Measurements from ENCODE around the gene GIMAP8.

DNA sequence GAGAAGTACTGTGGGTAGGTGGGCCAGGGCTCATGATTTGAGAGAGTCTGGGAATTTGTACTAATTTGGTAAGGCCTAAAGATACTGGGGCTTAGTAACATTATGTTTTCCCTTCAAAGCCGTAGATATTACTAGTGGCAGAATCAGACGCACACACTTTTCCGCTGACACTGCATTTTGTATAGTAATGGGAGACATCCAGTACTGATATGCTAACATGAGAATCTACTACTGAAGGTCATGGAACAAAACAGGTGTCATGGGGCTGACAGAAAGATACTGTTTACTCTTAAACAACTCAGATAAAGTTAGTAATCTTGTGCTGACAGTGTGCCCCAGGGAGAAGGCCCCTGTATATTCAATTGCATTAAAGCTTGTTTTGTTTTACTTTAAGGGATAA lies 53.2 kb downstream of the GIMAP8 start:
- TF ChIP-seq GLI2 (tag by site-specific recombination; IDR thresholded peaks at IDR 0.05; ENCODE audit: borderline replicate concordance, low read depth) (no peak), ZNF274 (IDR thresholded peaks at IDR 0.05; ENCODE audit: low read length) (no peak), ZNF274 (tag by site-specific recombination; IDR thresholded peaks at IDR 0.05; ENCODE audit: borderline replicate concordance) (no peak), ZNF335 (tag by site-specific recombination; conservative IDR thresholded peaks at IDR 0.05) (no peak), YY1 (tag by site-specific recombination; IDR thresholded peaks at IDR 0.05) (no peak), ZNF701 (tag by site-specific recombination; IDR thresholded peaks at IDR 0.05) (no peak), SP2 (tag by site-specific recombination; IDR thresholded peaks at IDR 0.05) (no peak), MEIS1 (CRISPR knock-in tag; IDR thresholded peaks at IDR 0.05; ENCODE audit: borderline replicate concordance) (no peak), ZNF184 (tag by site-specific recombination; IDR thresholded peaks at IDR 0.05) (no peak), ZEB2 (tag by site-specific recombination; IDR thresholded peaks at IDR 0.05) (no peak), ZNF792 (tag by site-specific recombination; IDR thresholded peaks at IDR 0.05) (no peak), MYNN (tag by site-specific recombination; IDR thresholded peaks at IDR 0.05; ENCODE audit: borderline replicate concordance) (no peak)
- TF ChIP-seq, protein P1, sequence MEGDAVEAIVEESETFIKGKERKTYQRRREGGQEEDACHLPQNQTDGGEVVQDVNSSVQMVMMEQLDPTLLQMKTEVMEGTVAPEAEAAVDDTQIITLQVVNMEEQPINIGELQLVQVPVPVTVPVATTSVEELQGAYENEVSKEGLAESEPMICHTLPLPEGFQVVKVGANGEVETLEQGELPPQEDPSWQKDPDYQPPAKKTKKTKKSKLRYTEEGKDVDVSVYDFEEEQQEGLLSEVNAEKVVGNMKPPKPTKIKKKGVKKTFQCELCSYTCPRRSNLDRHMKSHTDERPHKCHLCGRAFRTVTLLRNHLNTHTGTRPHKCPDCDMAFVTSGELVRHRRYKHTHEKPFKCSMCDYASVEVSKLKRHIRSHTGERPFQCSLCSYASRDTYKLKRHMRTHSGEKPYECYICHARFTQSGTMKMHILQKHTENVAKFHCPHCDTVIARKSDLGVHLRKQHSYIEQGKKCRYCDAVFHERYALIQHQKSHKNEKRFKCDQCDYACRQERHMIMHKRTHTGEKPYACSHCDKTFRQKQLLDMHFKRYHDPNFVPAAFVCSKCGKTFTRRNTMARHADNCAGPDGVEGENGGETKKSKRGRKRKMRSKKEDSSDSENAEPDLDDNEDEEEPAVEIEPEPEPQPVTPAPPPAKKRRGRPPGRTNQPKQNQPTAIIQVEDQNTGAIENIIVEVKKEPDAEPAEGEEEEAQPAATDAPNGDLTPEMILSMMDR (tag by site-specific recombination; IDR thresholded peaks at IDR 0.05), result no peak
- TF ChIP-seq, protein P2, sequence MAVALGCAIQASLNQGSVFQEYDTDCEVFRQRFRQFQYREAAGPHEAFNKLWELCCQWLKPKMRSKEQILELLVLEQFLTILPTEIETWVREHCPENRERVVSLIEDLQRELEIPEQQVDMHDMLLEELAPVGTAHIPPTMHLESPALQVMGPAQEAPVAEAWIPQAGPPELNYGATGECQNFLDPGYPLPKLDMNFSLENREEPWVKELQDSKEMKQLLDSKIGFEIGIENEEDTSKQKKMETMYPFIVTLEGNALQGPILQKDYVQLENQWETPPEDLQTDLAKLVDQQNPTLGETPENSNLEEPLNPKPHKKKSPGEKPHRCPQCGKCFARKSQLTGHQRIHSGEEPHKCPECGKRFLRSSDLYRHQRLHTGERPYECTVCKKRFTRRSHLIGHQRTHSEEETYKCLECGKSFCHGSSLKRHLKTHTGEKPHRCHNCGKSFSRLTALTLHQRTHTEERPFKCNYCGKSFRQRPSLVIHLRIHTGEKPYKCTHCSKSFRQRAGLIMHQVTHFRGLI (tag by site-specific recombination; IDR thresholded peaks at IDR 0.05), result no peak
- TF ChIP-seq, protein P3, sequence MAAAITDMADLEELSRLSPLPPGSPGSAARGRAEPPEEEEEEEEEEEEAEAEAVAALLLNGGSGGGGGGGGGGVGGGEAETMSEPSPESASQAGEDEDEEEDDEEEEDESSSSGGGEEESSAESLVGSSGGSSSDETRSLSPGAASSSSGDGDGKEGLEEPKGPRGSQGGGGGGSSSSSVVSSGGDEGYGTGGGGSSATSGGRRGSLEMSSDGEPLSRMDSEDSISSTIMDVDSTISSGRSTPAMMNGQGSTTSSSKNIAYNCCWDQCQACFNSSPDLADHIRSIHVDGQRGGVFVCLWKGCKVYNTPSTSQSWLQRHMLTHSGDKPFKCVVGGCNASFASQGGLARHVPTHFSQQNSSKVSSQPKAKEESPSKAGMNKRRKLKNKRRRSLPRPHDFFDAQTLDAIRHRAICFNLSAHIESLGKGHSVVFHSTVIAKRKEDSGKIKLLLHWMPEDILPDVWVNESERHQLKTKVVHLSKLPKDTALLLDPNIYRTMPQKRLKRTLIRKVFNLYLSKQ (tag by site-specific recombination; IDR thresholded peaks at IDR 0.05; ENCODE audit: borderline replicate concordance), result no peak

Data from HEK293 (cell line).